ENCODE data around the gene MSH5.

GRCh38 chr6:31693535-31693934 lies 46.3 kb upstream of the MSH5 start:
- TF ChIP-seq CTCF (IDR thresholded peaks at IDR 0.05), result no peak
- TF ChIP-seq POLR2A (IDR thresholded peaks at IDR 0.05), result no peak

Measured in esophagus squamous epithelium (tissue), 4 donors.